ENCODE data around the gene ARL3.
"Not testable (repeated sequence)": the region's sequence is repeated elsewhere in the genome, so short reads cannot be mapped to it uniquely, and the experiment has no call there.

ARL3 gene

GRCh38 chr10:102701796-102702195 is 12.4 kb downstream of the ARL3 start:
- DNase-seq: no peak

- no peak for DNase-seq
Observed at GRCh38 chr10:102701272-102701671, 12.9 kb downstream of the ARL3 start.

DNA sequence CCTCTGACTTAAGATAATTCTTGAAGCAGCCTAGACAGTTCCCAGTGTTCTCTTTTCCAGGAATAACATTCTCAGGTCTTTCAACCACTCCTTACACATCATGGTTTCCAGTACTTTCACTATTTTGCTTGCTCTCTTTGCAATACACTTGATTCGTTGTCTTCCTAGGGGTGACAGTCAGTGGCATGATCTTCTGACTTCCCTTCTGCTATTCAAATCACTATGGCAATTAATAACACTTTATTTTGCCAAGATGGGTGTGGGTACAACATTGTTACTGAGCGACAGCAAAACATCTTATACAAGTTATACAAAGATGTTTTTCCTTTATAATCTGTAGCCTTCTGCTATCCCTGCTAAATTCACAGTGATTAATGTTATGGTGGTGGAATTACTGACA is 15.3 kb downstream of the ARL3 start:
- DNase-seq: no peak

- DNase-seq: no peak
Observed at GRCh38 chr10:102696736-102697135, 17.5 kb downstream of the ARL3 start.

DNA sequence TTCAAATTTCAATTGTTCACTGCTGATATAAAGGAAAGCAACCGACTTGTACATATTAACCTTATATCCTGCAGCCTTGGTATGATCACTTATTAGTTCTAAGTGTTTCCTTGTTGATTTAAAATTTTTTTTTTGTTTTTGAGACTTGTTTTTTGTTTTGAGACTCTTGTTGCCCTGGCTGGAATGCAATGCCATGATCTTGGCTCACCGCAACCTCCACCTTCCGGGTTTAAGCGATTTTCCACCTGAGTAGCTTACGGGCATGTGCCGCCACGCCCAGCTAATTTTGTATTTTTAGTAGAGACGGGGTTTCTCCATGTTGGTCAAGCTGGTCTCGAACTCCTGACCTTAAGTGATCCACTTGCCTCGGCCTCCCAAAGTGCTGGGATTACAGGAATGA is 18.8 kb downstream of the ARL3 start:
- not testable (repeated sequence) for DNase-seq

- DNase-seq: no peak
Observed at GRCh38 chr10:102691285-102692066, 22.7 kb downstream of the ARL3 start.

GRCh38 chr10:102683736-102684135 is 30.5 kb downstream of the ARL3 start:
- no peak for DNase-seq

DNA sequence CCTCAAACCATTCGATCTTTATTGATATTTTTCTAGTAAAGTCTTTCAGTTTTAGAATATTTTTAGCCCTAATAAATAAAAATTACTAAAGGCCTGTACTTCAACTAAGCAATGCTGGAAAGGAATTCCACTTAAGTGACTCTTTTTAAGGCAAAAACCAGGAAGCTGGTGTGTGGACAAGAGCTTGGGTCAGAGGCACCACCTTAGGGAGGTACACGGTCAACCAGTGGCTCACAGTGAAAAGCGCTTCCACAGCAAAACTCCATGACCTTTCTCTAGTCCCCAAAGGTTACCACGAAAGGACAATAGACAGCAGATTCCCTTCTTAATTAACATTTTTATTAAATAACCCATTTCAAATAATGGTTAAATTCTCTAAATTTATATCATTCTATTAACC is 31.2 kb downstream of the ARL3 start:
- no peak for DNase-seq

DNA sequence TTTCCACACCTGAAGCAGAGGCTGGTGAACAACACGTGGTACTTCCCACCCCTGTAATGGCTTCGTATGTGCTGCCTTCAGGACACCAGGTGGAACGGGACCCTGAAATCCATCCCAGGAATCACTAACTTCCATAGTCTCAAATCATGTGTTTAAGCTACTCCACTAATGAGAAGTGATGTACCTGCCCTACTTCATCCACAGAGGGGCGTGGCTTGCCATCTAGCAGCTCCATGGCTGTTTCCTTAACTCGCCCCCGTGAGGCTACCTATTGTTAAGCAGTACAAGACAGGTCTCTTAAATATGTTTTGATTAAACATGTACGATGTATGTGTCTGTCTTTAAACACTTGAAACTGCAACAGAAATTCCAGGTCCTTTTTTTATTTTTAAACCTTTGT is 31.8 kb downstream of the ARL3 start:
- no peak for DNase-seq

GRCh38 chr10:102681696-102682095 is 32.5 kb downstream of the ARL3 start:
- DNase-seq: no peak

- no peak for DNase-seq
Observed at GRCh38 chr10:102679596-102679995, 34.6 kb downstream of the ARL3 start.

DNA sequence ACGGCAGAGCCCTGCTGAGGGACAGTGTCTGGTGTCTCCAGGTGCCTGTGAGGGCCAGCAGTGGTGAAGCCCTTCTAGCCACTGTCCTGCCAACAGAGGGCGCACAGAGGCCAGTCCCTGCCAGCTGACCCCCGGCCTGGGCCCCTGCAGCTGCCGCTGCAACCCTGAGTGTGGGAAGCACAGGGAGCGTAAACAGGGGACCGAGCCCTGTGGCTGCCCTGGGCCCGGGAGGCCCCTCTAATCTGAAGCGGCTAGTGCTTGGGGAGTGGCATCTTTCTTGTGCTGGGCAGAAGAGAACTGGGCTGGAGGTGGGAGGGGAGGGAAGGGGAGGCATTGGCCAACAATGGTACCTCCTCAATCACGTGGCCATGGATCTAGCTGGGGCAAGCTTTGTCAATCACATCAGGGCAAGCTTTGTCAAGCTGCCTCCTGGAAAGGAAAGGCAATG is 35.3 kb downstream of the ARL3 start:
- peak; percentile 31 for DNase-seq

DNA sequence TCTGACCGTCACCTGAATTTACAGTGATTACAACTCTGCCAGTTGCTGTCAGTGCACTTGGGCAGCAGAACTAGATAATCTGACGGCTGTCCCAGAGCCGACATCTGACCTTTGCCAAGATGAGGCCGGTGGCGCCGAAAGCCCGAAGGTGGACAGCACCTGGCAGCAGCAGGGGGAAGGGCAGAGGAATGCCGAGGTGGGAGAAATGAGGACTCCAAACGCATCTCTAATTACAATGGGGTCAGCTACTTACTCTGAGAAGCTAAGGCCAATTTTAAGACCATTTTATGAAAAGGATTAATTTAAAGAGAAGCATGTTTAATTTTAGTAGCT is 36.2 kb downstream of the ARL3 start:
- DNase-seq: no peak

GRCh38 chr10:102677331-102678067 is 36.7 kb downstream of the ARL3 start:
- no peak for DNase-seq

GRCh38 chr10:102676534-102677315 is 37.5 kb downstream of the ARL3 start:
- DNase-seq: no peak

DNA sequence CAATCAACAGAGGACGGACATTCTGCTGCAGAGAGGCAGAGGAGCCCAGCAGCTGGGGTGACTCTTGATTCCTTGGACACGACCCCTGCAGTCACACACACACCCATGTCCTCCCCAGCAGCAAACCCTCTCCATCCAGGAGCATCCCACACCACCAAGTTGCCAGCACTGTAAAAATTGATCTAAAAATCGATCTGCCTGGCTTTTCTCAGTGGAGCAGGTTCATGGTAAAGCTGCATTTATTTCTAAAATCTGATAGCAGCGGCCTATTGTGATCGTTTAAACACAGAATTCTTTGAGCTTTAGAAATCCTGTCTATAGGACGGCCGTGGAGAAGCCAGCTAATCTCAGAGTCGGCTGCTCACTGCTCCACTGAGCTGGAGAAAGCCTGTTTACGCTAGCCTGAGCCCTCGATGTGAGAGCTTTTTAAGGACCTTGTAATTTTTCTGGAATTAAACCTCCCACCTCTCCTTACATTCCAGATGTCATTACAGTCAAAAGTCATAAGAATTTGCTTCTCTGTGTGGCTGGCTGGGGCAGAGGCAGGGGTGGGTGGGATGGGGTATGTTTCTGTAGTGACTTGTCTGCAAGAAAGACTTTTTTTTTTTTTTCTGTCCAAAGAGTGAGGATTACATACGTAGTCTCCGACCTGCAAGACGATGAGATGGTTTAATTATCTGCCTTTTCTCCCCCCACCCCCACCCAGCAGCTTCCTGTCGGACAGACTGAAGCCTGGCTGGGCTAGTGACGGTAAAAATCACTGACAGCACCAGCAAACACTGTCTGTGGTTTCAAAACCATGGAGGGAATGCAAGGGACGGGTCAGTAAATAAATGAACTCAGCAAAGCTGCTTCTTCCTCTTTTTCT is 38.3 kb downstream of the ARL3 start:
- DNase-seq: peak; percentile 98

- DNase-seq: no peak
Observed at GRCh38 chr10:102675011-102675665, 39.1 kb downstream of the ARL3 start.

DNA sequence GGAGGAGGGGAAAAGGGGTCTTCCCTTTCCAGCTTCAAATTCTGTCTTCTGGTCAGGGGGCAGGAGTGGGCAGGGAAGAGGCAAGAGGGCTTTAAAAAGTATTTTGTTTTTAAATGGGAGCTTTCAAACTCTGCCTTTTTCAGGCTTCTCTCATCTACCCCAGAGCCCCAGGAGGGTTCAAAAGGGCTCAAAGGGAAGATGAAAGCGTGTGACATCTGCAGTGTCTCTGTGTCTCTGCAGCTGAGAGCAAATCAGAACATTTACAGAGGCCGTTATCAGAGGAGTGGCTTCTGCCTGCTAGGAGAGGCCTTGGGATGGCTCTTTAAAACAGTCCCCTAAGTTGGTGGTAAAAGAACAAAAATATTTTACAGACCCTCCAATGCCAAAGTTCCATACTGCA is 39.6 kb downstream of the ARL3 start:
- no peak for DNase-seq

DNA sequence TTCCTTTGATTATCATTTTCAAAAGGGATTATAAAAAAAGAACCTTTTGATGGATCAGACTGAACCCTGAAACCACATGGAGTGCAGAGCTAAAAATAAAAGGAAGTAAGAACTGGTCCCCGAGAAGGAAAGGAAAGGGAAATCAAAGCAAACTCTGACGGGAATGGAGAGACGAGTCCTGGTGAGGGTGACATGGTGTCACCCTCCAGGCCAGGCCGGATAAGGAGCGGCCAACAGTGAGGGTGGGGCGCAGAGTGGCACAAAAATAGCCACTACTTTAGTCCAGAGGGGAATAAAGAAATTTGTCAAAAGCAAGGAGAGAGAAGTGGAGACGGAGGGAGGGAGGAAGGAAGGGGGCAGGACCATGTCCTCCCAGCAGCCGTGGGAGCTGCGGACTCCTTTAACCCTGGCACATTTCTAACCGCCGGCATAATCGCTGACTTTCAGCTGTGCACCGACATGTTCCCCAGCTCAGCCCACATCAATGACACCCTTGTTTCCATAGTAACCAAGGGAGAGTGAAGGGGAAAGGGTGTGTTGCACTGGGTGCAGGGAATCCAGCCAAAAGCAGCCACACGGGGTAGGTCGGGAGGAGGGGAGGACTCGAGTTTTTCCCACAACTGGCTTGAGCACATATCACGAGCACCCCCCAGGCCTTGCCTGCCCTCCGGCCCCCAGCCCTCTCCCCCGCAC is 40.2 kb downstream of the ARL3 start:
- peak; percentile 74 for DNase-seq

DNA sequence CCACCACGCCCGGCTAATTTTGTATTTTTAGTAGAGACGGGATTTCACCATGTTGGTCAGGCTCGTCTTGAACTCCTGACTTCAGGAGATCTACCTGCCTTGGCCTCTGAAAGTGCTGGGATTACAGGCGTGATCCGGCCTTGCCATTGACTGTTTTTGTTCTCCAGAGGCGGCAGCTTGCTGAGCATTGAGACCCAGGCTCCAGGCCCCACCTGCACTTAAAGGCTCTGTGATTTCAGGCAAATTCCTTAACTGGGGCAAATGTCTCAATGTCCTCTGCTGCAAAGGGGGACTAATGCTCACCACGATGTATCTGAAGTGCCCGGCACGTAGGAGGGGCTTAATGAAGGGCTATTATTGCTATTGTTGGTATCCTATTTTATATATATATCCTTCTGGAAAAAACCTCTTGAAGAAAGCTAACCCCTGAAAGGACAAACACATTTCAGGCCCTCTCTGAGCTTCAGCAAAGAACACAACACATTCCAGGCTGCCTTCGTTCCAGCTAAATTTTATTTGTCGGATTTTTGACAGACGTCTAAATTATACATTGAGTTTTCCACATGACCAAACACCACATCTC is 40.9 kb downstream of the ARL3 start:
- DNase-seq: no peak

All from fibroblast of skin of abdomen (primary cell).